Measurements from ENCODE around the gene SEC11A.

Gene SEC11A

GRCh38 chr15:84649706-84650105 lies 66.2 kb downstream of the SEC11A start:
- peaks cover 3% of the 10 kb centered on the region; the same call in 1 of the 2 replicates for H4K20me1 ChIP-seq (ENCODE audit: control insufficient read depth, insufficient read depth, low read depth, low read length)
- H3K4me3 ChIP-seq (ENCODE audit: low read length) = no peak overlapping the region
- peaks cover 21% of the 10 kb centered on the region for H3K4me1 ChIP-seq (ENCODE audit: control insufficient read depth, low read length)
- no peak overlapping the region for H3K4me2 ChIP-seq (ENCODE audit: low read length)
- H3K79me2 ChIP-seq (ENCODE audit: control insufficient read depth, low read length) = peaks cover 29% of the 10 kb centered on the region
- H3K9me3 ChIP-seq (ENCODE audit: control insufficient read depth, insufficient read depth, low read length) = no peaks in the 10 kb centered on the region
- TF ChIP-seq CTCF (IDR thresholded peaks at IDR 0.05; ENCODE audit: low read depth, low read length, poor library complexity, severe bottlenecking) (no peak), EZH2phosphoT487 (IDR thresholded peaks at IDR 0.05; ENCODE audit: borderline replicate concordance, low read length) (no peak)
- H3K27ac ChIP-seq (ENCODE audit: low read depth, low read length) = no peak overlapping the region
- H3K36me3 ChIP-seq (ENCODE audit: control insufficient read depth, low read length) = peaks cover 86% of the 10 kb centered on the region
- no peaks in the 10 kb centered on the region for H3K27me3 ChIP-seq (ENCODE audit: control insufficient read depth, low read length)
- no peaks in the 10 kb centered on the region for H3K9me2 ChIP-seq (replicated peaks; ENCODE audit: control insufficient read depth, low read length)
- no peaks in the 10 kb centered on the region; the same call in 1 of the 2 replicates for H3F3A ChIP-seq (ENCODE audit: control insufficient read depth, insufficient read depth)

DNA sequence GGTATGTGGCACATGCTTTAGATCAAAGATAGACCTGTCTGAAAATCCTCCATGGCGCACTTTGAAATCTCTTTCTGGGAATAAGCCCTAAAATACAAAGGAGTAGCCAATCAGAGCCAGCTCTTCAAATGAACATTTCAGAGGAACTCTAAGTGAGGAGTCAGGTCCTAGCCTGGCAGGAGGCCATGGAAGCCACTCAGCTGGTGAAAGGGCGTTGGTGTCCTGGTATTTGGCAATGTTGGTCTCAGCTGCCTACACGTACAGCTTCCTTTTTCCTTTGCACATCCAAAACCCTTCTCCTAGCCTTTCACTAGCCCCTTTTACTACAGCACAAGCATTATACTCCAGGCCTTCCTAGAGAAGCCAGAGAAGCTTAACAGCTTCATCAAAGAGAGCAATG lies 67.4 kb downstream of the SEC11A start:
- Histone ChIP-seq H3K27ac (ENCODE audit: low read depth, low read length) (no peak overlapping the region), H3K4me1 (ENCODE audit: control insufficient read depth, low read length) (peaks cover 20% of the 10 kb centered on the region), H3K4me2 (ENCODE audit: low read length) (no peak overlapping the region), H3F3A (ENCODE audit: control insufficient read depth, insufficient read depth) (no peaks in the 10 kb centered on the region; the same call in 1 of the 2 replicates), H3K9me2 (replicated peaks; ENCODE audit: control insufficient read depth, low read length) (no peaks in the 10 kb centered on the region), H3K4me3 (ENCODE audit: low read length) (no peak overlapping the region), H3K27me3 (ENCODE audit: control insufficient read depth, low read length) (no peaks in the 10 kb centered on the region), H3K9me3 (ENCODE audit: control insufficient read depth, insufficient read depth, low read length) (no peaks in the 10 kb centered on the region), H3K79me2 (ENCODE audit: control insufficient read depth, low read length) (peaks cover 24% of the 10 kb centered on the region), H4K20me1 (ENCODE audit: control insufficient read depth, insufficient read depth, low read depth, low read length) (peaks cover 3% of the 10 kb centered on the region; the same call in 1 of the 2 replicates), H3K36me3 (ENCODE audit: control insufficient read depth, low read length) (peaks cover 90% of the 10 kb centered on the region)
- TF ChIP-seq EZH2phosphoT487 (IDR thresholded peaks at IDR 0.05; ENCODE audit: borderline replicate concordance, low read length) (no peak), CTCF (IDR thresholded peaks at IDR 0.05; ENCODE audit: low read depth, low read length, poor library complexity, severe bottlenecking) (no peak)

DNA sequence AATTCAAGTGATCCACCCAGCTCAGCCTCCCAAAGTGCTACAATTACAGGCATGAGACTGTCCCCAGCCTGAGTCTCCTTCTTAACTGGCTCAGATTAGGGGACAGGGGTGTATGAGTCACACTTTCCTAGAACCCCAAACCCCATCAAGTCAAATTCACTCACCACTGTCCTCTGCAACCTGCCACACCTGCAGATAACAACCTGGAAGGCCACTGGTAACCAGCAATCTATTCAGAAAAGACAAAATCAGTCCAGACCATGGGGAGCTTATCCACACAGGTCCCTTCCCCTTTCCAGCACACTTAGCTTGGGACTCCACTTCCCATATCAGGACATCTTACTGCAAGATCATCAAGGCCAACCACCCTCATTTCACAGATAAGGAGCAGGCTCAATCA lies 68.2 kb downstream of the SEC11A start:
- H3K79me2 ChIP-seq (ENCODE audit: control insufficient read depth, low read length) = peaks cover 15% of the 10 kb centered on the region
- H3K9me3 ChIP-seq (ENCODE audit: control insufficient read depth, insufficient read depth, low read length) = no peaks in the 10 kb centered on the region
- H3K4me2 ChIP-seq (ENCODE audit: low read length) = no peak overlapping the region
- peaks cover 19% of the 10 kb centered on the region for H3K4me1 ChIP-seq (ENCODE audit: control insufficient read depth, low read length)
- H4K20me1 ChIP-seq (ENCODE audit: control insufficient read depth, insufficient read depth, low read depth, low read length) = peaks cover 3% of the 10 kb centered on the region; the same call in 1 of the 2 replicates
- no peak overlapping the region for H3K4me3 ChIP-seq (ENCODE audit: low read length)
- no peaks in the 10 kb centered on the region; the same call in 1 of the 2 replicates for H3F3A ChIP-seq (ENCODE audit: control insufficient read depth, insufficient read depth)
- no peaks in the 10 kb centered on the region for H3K27me3 ChIP-seq (ENCODE audit: control insufficient read depth, low read length)
- H3K36me3 ChIP-seq (ENCODE audit: control insufficient read depth, low read length) = peaks cover 90% of the 10 kb centered on the region
- no peak overlapping the region for H3K27ac ChIP-seq (ENCODE audit: low read depth, low read length)
- H3K9me2 ChIP-seq (replicated peaks; ENCODE audit: control insufficient read depth, low read length) = no peaks in the 10 kb centered on the region
- no peak for TF ChIP-seq EZH2phosphoT487 (IDR thresholded peaks at IDR 0.05; ENCODE audit: borderline replicate concordance, low read length)
- no peak for TF ChIP-seq CTCF (IDR thresholded peaks at IDR 0.05; ENCODE audit: low read depth, low read length, poor library complexity, severe bottlenecking)

Data from DOHH2 (cell line).